HG03066 (cell line): ENCODE results near the gene SLX4IP.

ENCODE experiments used
- ATAC-seq: cut with Tn5 transposase; IDR thresholded peaks from one replicate; pipeline ENCODE4 v1.9.1; 2021; ENCODE audit warnings: low read depth; ENCODE audit not compliant: unreplicated experiment

The SLX4IP gene

DNA sequence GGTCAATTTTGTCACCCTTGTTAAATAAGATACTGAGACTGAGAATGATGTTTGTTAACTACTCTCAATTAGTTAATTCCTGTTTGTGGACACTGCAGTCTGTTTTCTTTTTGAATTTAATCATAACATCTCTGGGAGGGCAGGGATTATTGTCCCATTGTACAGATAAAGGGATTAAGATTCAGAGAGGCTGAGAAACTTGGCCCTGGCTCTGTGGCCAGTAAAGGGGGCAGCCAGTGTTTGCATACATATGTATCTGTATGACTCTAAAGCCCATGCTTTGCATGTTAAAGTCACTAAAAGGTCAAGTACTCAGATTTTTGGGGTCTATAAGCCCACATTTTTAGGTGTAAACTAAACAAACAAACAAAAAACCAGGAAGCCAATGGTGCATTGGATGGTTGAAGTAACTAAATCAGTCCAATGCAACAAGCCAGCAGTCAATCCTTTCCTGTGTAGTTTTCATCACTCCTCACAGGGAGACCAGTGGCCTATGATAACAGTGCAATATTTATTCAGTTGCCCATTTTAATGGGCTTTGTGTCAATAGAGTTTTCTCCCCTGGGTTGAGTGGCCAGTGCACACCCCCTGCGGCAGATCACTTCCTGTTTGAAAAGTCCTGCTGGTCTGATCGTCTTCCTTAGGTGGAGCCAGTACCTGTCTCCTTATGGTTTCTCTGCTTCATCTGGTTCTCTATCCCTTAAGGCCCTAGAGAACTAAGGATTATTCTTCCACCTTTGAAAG lies 106.7 kb downstream of the SLX4IP start:
- no peak for ATAC-seq

DNA sequence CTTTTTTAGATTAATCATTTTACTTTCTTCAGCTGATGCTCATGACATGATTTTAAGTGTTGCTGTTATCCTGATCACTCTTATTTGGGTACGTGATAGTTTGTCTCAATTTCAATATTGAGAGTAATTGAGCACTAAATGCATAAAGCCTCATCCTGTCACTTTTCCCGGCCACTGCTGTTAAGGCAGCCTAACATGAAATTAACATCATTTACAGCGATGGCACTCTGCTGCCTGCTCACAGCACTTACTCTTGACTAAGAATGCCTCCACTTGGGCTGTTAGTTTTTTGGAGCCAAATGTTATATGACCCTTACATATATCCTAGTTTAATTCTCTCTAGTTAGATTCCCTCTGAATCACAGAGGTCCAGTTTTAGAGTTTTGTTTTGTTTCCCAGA lies 107.3 kb downstream of the SLX4IP start:
- no peak for ATAC-seq

DNA sequence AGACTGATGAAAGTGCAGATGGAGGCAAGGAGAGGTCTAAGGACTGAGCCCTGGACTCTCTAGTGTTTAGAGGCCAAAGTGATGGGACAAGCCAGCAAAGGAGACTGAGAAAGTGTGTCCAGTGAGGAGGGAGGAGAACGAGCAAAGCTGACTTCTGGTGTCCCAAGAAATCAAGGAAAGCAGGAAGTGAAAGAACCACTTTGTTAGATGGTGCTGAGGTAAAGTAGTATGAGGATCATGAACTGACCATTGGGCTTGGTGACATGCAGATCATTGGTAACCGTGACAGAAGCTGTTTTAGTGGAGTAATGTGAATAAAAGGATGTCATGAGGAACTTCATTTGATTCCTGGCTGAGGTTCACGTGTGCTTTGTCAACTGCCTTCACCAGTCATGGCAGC lies 108.4 kb downstream of the SLX4IP start:
- no peak for ATAC-seq

DNA sequence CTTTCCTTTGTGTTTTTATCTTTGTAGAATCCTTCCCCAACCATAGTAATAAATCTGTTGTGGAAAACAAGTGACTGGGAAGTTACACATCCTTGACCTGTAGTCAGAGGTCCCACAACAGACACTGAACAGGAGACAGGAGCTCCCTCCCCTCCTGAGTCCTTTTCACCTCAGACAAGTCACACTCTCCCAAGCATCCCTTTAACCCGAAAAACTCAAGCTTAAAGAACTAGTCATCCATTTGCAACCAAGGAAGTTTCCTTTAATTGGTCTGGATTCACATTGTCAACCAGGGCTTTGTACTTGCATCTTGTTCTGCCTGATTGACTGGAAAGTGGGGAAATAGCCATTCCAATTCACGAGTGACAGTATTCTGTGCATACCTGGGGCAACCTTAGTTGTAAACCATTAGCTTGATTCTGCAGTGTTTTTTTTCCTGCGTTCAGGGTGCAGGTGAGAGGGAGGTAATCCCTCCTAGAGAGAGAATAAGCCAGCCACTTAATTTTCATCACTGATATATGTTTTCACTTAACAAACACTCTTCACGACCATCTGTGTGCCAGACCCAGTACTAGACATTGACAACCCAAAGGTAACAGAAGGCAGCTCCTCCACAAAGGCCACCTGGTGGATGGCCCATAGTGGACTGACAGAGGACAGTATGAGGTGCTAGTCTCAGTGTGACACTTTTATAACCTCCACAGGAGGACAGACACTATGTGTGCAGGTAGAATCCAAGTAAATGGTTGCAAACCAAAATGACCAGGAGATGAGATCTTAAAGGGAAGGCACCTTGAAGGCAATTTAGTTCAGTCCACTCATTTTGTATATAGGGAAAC lies 112.4 kb downstream of the SLX4IP start:
- no peak for ATAC-seq

- ATAC-seq, result no peak
Observed at GRCh38 chr20:10549511-10549910, 114.4 kb downstream of the SLX4IP start.

DNA sequence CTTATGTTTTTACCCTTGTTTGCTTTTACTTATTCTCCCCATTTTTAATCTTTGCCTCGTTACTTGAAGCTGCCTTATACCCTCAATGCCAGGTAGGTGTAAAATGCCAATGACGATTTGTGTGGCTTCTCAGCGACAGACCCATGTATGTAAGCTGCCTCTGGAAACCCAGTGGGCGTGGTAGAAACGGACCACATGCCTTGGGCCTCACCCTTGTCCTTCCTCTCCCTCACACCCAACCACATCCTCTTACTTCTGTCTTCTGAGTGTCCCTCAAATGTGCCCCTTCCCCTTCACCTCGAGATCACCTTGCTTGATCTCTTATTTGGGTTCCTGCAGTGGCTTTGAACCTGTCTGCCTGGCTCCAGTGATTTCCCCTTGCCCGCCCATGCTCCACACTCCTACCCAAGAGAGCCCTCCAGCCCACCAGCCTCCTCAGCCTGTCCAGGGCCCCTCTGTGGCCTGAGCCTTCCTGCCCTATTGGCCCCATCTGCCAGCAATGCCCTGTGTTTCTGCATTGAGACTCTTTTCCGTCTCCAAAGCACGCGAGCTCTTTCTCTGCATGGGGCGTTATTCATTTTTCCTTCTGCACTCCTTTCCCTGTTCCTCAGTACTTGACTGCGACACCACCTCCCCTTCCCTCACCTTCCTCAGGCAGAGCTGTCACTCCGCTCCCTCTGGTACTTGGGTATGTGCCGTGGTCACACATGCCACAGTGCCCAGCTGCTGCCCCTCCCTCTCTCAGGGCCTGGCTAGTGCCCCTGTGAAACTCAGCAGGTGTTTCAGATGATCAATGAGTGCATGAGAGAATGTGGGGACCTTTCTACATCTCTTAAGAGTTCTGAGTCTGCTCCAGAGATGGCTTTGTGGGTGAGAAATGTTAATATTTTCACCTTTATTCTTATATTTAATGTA lies 115.4 kb downstream of the SLX4IP start:
- ATAC-seq, result no peak

DNA sequence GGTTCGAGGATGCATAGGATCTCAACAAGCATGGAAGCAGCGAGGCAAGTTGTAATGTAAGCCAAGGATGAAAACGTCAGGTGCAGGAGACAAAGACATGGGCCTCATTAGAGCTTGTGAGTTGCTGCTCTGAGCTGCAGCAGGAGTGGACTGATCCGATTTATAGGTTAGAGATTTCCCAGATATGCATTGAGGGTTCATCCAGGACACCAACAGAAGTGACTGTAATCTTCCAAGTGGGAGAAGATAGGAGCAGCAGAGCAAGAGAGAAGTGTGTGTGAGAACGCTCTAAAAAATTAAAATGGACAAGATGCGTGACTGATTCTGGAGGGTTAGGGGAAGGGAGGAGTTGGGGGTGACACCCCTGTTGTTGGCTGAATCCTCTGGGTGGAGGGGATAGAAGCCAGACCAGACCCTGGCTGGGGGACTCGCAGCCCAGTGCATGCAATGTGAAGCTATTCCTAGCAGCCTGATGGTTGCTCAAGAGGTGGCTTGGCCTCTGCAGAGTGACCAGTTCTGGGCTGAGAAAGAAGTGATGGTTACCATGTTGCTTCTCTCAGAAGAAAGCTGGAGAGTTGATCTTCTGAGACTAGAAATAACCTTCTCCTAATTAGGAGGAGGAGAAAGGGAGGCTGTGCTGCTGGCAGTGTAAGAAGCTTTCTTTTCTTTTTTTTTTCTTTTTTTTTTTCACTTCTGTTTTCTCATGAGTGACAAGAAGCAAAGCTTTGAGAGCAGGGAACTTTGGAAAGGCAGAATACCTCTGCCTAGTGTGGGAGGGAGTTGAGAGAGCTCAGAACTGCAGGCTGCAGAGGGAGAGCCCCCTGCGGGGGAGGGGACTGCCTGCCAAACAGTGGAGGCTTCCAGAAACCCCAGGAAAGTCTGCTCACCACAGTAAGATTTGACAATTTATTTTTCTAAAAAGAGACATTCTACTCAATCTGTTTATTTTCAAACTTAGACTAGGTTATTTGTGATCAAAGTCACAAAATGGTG lies 116.9 kb downstream of the SLX4IP start:
- peak; percentile 51 for ATAC-seq

GRCh38 chr20:10553326-10553984 lies 118.3 kb downstream of the SLX4IP start:
- ATAC-seq, result peak; percentile 48

DNA sequence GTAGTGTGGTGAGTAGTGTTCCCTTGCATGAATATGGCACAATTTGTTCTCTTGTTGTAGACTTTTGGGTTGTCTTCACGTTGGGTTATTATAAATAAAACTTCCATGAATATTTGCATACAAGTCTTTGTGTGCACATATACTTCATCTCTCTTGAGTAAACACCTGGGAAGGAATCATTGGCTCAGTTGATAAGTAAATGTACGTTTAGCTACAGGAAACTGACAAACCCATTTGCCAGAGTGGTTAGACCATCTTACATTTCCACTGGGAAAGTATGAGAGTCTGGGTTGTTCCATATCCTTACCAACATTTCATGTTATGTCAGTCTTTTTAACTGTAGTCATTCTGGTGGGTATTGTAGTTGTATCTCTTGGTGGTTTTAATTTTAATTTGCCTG lies 119.2 kb downstream of the SLX4IP start:
- no peak for ATAC-seq

- ATAC-seq, result no peak
Observed at GRCh38 chr20:10555393-10555792, 120.3 kb downstream of the SLX4IP start.

DNA sequence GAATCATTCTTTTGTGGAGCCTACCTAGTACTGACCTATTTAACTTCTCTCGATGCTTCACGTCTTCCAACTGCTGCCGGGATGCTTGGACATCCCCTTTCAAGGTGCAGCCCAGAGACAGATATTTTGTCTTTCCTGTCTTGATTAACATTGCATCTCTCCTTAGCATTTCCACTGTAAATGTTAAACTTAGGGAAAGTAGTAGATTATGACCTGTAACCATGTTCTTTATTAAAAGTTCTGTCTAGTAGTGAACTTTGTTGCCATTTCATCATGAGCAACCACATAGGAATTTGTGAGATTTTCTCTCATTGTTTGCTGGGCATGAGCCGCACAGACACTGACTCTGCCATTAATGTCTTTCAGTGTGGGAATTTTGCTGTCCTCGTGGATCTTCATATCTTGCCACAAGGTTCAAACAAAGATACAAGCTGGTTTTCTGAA lies 120.8 kb downstream of the SLX4IP start:
- ATAC-seq, result no peak

GRCh38 chr20:10556519-10557083 lies 121.5 kb downstream of the SLX4IP start:
- no peak for ATAC-seq

- ATAC-seq, result no peak
Observed at GRCh38 chr20:10557685-10558084, 122.6 kb downstream of the SLX4IP start.

DNA sequence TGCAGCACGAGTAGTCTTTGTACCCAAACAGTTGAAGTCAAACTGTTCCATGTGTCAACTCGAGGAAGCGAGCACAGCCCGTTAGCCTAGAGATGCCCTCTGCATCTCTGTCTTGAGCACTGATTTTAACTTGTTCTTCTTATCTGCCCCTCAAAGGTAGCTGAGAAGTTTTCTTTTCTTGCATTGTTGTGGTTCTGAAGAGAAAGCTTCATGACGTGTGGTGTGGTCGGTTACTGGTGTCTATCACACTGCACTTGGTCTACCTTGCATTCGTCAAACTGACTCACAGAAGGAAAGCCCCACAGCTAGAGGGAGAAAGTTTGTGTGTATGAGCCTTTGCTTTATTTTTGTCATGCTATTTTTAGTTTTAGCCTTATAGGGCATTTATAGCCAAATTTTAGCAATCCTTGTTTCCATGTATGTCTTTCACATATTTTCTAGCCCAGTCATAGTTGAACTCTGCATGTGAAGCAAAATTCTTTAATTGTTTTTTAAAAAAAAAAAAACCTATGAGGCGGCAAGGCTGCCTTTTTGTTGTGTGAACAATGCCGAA lies 123.6 kb downstream of the SLX4IP start:
- ATAC-seq, result peak; percentile 91

- no peak for ATAC-seq
Observed at GRCh38 chr20:10559266-10559665, 124.2 kb downstream of the SLX4IP start.

DNA sequence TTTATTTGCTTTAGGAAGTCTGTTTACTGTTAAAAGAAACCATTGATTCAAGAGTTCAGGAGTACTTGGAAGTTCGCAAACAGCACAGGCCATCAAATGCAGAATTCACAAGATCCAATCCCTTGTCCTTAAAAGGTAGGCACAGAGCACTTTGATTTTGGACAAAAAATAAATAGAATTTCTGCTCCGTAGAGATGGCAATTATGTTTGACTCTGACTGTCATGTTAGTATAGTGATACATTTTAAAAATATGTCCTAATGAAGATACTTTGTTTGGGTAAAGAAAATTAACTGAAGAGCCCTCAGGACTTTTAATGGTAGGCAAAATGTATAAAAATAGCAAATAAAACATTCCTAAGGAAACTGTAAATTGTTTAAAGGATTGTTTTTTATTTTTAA lies 125.6 kb downstream of the SLX4IP start:
- ATAC-seq, result no peak

DNA sequence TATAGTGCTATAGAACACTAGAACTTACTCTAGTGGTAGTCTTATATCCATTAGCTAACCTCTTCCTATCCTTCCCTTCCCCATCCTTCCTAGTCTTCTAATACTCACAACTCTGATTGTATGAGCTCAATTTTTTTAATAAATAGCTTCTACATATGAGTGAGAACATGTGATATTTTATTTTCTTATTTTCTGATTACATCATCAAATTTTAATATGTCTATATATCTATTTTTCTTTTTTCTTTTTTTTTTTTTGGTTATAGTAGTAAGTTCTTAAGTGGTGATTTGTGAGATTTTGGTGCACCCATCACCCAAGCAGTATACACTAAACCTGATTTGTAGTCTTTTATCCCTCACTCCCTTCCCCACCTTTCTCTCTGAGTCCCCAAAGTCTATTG lies 126.2 kb downstream of the SLX4IP start:
- no peak for ATAC-seq

GRCh38 chr20:10562899-10563298 lies 127.8 kb downstream of the SLX4IP start:
- no peak for ATAC-seq
